Right renal cortex interstitium (tissue), 3 donors: ENCODE results near the gene DCLK1. TPM values are rescaled to one million over a fixed set of nuclear protein-coding genes. Genes with fewer than 3 reads are reported as not detected.
"Not testable (repeated sequence)": the region's sequence is repeated elsewhere in the genome, so short reads cannot be mapped to it uniquely, and the experiment has no call there.

Experiments used
- DNase-seq, 3 donors: peaks; one replicate each; pipeline ENCODE4 v3.0.0-alpha.2; 2013; ENCODE audit warnings: low read depth in 3 of 3, low spot score in 2 of 3
- polyA plus RNA-seq, 3 donors: library from polyadenylated mRNA; unstranded; fragments of 120-200 nt; gene quantifications; one replicate each; pipeline ENCODE4 v1.2.1, GENCODE V29; 2013; ENCODE audit not compliant: insufficient read length in 3 of 3

DCLK1 gene
- polyA plus RNA-seq, 3 donors, result 3.5 to 6.3 (median 4.4) TPM

- no peak for DNase-seq
Observed at GRCh38 chr13:35990196-35990595, 141.0 kb downstream of the DCLK1 start.

- DNase-seq, result no peak
Observed at GRCh38 chr13:35988648-35989081, 142.5 kb downstream of the DCLK1 start.

GRCh38 chr13:35987572-35988513, 143.3 kb downstream of the DCLK1 start:
- DNase-seq, result no peak

GRCh38 chr13:35984776-35985453, 146.3 kb downstream of the DCLK1 start:
- no peak for DNase-seq

DNA sequence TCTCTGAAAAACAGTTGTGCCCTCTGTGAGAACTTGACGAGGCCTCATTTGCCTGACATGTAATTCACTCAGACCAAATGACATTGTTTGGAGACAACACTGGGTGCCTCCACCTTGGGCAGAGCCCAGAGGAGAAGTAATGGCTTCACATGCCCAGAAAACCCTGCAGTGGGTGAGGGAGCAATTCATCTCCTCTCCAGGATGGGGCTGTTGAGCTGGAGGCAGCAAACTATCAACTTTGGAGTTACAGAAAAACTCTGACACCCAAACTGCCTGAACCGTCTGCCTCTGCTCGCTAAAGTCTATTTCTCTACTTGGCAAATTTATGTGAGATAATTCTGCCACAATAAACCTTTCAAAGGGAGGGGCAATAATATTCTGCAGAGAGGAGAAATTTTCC, 146.9 kb downstream of the DCLK1 start:
- no peak for DNase-seq

- not testable (repeated sequence) for DNase-seq
Observed at GRCh38 chr13:35983703-35984102, 147.5 kb downstream of the DCLK1 start.

GRCh38 chr13:35983206-35983605, 148.0 kb downstream of the DCLK1 start:
- DNase-seq, result no peak

DNA sequence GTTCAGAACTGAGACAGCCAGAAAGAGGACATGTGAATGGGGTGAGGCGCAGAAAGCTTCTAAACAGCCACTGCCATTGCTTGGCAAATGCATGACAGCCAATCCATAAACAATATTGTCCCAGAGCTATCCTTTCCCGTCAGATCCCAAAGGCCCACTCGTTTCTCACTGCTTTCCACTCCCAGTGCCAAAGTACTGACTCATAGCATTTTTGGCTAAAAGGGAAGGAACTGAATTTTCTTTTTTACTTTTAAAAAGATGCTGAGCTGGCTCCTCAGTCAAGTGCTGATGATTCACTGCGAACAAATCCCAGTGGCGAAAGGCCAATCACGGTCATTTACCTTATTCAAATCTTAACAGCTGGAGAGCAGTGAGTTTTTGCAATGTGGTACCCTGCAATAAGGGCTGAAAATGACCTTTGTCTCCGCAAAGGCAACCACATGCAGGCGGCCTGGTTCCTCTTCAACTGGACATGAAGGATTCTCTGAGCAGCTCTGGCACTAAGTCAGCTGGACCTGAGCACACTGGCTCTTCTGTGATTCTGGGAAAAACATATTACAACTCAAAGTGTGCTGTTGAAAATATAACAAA, 151.7 kb downstream of the DCLK1 start:
- no peak for DNase-seq

DNA sequence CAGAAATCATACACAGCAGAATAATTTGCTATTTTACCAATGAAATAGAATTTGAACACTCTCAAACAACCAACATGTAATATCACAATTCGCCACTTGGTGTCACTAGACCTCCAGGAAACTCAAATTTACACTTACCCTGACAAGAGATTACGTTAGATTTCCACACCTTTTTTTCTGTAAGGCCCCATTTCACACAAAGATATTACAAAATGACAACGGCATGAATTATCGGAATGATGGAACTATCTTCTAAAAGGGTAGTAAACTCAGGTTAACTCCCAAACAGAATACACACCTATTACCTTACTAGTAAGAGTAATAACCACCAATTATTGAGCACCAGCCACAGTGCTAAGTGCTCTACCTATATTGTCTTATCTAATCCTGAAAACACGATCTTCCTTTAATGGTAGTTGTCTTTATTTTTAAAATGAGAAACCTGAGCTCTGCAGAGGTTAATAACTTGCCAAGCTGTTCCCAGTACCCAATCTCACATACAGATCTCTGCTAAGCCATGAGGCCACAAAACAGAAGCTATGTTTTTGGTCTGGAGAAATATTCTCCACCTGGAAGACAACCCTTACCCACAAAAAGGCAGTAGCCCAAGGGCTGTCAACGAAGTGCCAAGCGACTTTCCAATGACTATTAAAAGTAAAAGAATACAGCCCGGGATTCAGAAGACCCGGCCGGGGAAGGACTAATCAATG, 152.4 kb downstream of the DCLK1 start:
- peak in 2 of 3 donors; percentile 47 to 57 for DNase-seq

- no peak for DNase-seq
Observed at GRCh38 chr13:35977060-35977459, 154.1 kb downstream of the DCLK1 start.

DNA sequence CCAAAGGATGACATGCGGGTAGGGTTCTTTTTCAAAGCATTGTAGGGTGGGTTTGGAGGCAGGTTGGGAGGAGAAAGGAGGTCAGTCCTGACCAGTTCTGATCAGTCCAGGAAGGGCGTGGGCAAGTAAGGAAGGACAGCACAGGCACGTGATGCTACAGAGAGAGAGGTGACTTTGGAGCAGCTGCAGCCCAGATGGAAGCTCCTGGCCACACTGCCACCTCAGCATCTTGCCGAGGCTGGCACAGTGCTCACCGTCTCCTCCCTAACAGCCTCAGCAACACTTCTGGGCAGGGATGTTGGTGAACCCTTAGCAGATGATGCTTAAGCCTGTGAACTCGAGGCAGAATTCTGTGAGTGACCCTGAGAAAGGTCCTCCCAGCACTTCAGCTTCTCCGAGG, 155.1 kb downstream of the DCLK1 start:
- DNase-seq, result no peak

DNA sequence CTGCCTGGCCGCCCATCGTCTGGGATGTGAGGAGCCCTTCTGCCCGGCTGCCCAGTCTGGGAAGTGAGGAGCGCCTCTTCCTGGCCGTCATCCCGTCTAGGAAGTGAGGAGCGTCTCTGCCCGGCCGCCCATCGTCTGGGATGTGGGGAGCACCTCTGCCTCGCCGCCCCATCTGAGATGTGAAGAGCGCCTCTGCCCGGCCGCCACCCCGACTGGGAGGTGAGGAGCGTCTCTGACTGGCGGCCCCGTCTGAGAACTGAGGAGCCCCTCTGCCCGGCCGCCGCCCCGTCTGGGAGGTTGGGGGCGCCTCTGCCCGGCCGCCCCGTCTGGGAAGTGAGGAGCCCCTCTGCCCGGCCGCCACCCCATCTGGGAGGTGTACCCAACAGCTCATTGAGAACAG, 164.2 kb downstream of the DCLK1 start:
- not testable (repeated sequence) for DNase-seq

DNA sequence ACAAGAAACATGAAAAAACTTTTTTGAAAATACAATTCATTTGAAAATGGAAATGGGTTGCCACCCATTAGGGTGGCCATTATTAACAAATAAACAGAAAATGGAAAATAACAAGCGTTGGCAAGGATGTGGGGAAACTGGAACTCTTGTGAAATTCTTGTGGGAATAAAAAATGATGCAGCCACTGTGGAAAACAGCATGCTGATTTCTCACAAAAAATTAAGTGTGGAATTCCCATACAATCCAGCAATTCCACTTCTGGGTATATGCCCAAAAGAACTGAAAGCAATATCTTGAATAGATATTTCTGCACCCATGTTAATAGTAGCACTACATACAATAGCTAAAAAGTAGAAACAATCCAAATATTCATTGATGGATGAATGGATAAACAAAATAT, 165.2 kb downstream of the DCLK1 start:
- no peak for DNase-seq

- no peak for DNase-seq
Observed at GRCh38 chr13:35965226-35965927, 165.8 kb downstream of the DCLK1 start.

- DNase-seq, result no peak
Observed at GRCh38 chr13:35964863-35965180, 166.4 kb downstream of the DCLK1 start.

DNA sequence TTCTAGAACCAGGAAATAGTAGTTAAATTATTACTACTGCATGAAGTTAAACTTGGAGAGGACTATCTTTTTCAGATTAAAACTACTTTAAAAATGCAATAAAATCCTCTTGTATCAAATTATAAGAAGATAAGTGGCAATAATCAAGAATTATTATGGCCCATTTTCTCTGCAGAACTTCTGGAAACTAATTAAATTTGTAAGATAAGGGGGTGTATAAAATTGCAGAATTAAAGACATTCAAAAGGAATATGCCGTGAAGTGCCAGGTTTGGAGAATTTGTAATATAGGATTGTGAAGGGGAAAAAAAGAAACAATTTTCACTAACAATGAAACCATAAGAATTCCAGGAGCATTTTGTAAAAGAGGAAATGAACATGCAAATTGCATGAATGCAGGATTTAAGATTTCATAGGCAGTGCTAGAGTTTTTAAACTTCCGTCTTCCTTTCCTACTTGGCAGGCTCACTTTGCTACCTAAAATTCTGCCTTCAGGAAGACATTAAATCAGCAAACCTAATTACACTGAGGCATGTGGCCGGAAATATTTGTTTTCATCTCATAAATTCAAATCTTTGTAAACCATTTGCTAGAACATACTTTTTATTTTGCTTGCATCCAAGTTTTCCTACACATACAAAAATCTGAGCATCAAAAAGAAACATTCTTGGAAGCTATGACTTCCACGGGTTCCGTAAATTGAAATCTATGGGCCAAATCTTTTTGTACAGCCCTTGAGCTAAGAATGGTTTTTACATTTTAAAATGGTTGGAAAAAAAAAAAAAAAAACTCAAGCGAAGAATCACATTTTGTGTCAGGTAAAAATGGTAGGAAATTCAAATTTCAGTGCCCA, 166.9 kb downstream of the DCLK1 start:
- no peak for DNase-seq

DNA sequence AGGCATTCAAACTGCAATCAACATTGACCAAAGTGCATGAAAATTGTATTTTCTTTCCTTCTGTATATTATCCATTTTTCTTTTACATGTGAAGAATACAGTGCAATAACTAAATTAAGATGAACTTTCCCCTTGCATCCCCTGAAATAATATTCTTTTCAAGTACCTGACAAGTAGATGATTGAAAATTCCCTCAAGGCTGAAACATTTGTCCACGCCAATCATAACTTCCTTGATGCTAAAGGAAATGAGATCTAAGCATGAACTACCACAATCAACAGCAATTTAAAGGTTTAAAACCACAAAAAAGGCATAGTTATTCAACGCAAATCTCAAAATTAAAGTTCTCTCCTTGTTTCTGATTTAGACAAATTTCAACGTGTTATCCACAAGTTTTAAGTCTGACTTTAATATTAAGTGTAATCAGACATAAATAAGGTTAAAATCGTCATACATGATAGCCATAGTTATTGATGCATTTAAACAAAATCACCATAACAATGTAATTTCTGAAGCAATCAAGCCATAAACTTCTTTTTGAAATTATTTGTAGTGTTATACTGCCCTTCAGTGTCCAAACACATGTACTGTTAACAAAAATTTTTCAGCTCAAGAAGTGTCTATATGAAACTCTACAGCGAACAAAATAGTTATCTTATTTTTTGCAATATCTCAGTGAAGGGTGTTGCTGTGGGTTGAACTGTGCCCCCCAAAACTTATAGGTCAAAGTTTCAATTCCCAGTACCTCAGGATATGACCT, 169.5 kb downstream of the DCLK1 start:
- DNase-seq, result no peak

DNA sequence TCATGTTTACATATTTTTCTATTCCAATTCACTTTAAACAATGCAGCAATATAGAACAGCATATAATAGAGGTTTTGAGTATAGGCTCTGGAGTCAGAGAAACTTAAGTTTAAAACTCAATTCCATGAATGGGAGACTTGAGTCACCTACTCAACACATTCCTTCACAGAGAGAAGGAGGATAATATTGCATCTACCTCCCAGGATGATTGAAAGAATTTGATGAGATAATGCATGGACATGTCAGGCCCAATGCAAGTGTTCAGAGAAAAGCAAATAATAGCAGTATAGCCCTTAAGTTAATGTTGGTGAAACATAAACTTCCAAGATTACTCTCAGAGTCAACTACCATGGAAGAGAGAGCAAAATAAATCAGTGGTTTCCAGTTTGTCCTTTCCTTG, 170.2 kb downstream of the DCLK1 start:
- DNase-seq, result no peak

DNA sequence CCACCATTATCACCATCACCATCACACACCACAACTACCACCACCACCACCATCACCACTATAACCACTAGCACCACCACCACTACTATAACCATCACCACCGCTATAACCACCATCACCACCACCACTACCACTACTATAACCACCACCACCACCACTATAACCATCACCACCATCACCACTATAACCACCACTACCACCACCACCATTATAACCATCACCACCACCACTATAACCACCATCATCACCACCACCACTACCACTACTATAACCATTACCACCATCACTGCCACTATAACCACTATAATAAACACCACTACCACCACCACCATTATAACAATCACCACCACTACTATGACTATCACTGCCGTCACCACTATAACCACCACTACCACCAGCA, 173.2 kb downstream of the DCLK1 start:
- DNase-seq, result no peak
